SK-MEL-5 (cell line): ENCODE results near the gene MAML2. TPM values are rescaled to one million over a fixed set of nuclear protein-coding genes. Genes with fewer than 3 reads are reported as not detected.
"Not testable (repeated sequence)": the region's sequence is repeated elsewhere in the genome, so short reads cannot be mapped to it uniquely, and the experiment has no call there.

ENCODE experiments used
- DNase-seq: peaks from one replicate; pipeline ENCODE4 v3.0.0-alpha.2; 2016; ENCODE audit warnings: low read depth, low spot score
- in situ Hi-C: cut with HindIII; loops from 2 replicates; pipeline ENCODE4 v1.10.0; 2016; ENCODE audit warnings: low sequenced_read_pairs, high pct_unique_total_duplicates, low pct_unique_long_range_greater_than_20kb
- total RNA-seq: library from RNA; depleted of rRNA; stranded (reverse); fragments of >200 nt; shearing (Covaris generic); gene quantifications from 2 replicates; pipeline ENCODE4 v1.2.3, GENCODE V29; 2014

MAML2 gene
- total RNA-seq, 1 experiment from 2014 or later = 3.5 TPM

DNA sequence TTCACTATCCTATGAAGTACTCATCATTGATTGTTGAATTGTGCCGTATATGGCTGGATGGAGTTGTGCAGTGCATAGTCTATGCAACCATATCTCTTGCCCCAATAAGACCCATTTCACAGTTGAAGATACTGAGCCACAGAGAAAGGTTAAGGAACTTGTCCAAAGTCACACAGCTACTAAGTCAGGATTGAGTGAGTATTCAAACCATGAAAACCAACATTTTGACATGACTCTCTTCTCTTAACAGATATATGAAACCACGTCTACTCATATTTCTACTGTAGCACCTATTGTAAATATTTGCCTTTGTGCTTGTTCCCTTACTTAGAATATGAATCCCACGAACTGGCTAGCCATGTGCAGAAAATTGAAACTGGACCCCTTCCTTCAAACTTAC is 58.1 kb downstream of the MAML2 start:
- in situ Hi-C loops = no loop called here

DNA sequence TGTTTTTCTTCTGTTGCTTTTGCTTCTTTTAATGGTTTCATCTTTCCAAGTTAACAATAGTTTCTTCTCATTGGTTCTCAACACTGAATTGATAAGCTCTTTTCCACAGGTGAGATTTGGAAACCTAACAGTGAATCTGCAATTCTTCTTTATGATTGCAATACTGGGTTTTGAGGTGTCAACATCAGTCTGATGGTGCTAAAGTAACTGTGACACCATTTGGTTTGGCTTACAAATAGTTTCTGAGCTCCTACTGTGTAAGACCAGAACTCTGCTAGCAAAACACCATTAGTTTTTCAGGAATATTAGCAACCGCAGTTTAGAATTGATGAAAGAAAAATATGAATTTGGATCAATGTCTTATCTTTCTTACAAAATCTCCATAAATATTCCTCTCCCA is 58.6 kb downstream of the MAML2 start:
- no peak for DNase-seq
- in situ Hi-C loops = no loop called here

More for the DNA sequence above, 58.1 kb downstream of the MAML2 start:
- DNase-seq = no peak

DNA sequence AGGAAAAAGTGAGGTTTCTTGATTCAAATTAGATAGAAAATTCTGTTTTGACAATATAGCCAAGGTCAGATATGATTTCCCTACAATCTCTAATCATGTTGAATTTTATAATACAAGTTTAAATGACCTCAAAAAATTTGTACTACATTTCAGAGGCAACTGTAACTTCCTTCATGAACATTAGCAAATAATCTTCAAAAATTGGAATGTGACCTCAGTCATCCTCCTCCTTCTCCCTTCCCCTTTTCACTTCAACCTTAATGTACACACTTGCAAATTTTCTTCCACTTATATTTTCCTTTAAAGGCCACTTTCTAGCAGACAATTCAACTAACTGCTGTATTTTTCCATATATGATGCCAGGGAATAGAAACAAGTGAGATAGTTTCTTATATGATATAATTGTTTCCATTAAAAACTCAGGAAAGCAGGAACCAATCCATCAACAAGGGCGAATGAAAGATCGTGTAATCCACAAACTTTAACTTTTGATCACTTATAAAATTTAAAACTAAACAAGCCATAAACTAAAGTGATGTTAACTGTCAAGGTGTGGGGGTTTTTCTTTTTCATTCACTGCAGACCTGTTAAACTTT is 60.3 kb downstream of the MAML2 start:
- in situ Hi-C loops = no loop called here
- no peak for DNase-seq

DNA sequence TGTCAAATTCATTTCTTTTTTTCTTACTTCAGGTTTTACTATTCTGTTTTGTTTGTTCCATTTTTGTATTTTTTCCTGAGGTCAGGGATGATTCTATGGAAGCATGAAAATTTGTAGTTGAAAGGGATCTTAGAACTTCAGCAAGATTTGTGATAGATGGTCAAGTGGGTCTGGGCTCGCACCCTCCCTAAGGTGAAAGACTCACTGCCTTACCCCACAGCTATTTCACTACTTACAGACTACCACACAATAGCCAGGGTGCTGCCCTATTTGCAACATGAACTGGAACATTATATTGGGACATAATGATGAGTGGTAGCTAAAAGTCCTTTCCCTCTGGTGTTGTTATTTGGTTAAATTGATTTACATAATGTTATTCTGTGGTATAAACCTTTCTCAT is 62.6 kb downstream of the MAML2 start:
- in situ Hi-C loops = no loop called here

DNA sequence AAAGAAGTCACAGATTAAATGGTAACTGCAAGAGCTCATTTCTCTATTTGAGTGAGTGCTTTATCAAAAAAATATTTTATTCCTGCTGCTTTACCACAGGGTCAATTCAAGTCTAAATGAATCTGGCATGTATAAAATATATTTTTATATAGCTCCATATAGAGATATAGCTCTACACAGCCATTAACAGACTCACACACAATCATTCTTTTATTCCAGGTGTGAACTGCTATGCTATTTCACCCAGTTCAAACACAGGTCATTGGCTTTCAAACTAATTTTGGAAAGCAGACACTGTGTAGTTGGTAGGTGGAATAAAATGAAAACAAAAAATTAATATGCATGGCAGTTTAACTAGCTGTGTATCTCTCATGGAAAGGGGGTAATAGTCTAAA is 63.1 kb downstream of the MAML2 start:
- in situ Hi-C loops = no loop called here
- no peak for DNase-seq

More for the DNA sequence above, 62.6 kb downstream of the MAML2 start:
- no peak for DNase-seq

DNA sequence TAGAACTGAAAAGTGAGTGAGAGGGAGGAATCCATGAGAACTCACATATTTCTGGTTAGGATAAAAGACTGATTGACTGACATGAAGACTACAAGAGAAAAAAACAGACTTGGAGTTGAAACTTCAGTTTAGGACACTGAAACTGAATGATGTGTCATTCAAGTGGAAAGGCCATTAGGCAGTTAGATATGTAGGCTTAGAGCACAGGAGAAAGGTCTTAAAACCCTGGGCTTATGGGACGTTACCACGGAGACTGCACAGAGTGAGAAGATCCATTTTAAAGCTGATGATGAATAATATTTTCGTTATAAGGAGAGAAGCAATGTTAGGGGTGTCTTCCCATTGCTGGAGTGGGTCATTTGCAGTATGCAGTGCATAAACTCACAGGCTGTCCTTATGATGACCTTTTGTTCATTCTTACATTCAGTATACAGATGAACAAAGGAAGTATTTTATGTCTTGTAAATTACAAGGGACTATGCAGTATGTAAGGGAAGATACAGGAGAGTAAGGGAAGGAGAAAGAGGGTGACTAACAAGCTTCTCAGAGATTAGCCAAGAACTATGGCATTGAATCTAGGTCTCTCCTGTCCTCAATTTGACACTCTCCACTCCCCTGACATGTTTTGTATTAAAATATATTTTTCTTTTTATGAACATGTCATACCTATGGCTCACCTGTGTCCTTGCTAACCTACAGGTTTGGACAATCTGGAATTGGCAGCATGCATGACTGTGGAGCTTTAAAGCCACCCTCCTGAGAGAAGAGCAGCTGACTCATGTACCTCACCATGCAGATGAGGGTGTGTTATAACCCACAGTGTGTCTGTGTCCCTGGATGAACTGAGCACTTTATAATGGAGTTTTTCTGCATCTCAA is 63.7 kb downstream of the MAML2 start:
- peak; percentile 57 for DNase-seq
- in situ Hi-C loops = no loop called here

DNA sequence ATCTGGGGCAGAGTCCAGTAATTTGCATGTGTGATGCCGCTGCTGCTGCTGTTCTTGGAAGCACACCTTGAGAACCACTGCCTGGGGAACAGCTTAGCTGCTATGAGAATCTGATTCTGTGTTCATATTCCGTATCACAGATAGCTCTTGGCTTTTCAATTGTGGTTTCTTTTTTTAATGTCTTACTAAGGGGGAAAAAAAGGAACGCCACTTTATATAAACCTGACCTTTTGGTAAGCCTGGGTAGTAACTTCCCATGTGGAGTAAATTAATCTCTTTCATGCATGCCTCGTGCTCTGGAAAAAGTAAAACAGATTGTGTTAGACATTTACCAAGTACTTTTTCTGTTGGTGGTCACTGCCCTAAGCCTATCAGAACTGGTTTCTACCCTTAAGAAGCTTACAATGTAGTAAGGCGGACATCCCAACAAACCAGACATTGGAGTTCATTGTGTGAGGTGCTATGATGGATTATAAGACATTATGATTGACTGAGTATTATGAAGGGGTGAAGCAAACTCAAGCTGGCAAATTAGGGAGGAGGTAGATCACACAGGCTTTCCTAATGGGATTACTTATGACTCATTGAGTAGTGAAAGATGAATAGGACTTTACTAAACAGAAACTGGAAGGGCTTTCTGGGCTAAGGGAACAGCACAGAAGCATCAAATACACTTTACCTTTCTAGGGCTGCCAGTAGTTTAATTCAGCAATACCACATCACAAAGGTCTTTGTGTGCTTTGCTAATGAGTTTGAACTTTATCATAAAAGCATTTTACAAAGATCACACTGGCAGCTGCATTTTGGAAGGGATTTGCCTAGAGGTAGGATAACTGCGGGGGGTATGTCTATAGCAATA is 64.7 kb downstream of the MAML2 start:
- DNase-seq = peak; percentile 42
- in situ Hi-C loops = no loop called here

DNA sequence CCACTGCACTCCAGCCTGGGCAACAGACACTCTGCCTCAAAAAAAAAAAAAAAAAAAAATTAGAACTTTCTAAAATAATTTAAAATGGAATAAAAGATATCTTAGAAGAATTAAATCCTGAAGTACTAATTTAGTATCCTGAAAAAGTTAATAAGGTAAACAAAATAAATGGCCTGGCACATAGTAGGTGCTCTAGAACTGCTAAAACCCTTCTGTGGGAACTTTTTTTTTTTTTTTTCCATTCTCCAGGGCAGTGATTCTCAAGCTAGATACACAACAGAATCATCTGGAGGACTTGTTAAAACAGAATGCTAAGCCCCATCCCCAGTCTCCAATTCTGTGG is 65.3 kb downstream of the MAML2 start:
- DNase-seq = no peak
- in situ Hi-C loops = no loop called here

DNA sequence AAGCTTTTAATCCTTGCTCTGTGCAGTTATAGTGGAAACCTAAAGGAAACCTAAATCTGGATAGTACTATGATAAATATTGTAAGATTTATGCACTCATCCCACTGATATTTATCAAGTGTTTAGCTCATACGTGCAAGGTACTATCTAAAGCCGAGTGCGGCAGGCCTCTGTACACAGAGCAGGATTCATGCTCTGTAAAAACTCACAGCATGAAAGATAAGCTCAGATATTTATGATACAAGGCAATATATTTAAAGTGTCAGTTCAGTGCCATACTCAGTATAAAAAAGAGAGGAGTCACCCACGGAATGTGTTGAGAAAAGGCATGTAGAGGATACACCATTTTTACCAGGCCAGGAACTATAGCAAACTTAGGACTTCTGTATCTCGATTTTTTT is 66.2 kb downstream of the MAML2 start:
- in situ Hi-C loops = no loop called here
- no peak for DNase-seq

DNA sequence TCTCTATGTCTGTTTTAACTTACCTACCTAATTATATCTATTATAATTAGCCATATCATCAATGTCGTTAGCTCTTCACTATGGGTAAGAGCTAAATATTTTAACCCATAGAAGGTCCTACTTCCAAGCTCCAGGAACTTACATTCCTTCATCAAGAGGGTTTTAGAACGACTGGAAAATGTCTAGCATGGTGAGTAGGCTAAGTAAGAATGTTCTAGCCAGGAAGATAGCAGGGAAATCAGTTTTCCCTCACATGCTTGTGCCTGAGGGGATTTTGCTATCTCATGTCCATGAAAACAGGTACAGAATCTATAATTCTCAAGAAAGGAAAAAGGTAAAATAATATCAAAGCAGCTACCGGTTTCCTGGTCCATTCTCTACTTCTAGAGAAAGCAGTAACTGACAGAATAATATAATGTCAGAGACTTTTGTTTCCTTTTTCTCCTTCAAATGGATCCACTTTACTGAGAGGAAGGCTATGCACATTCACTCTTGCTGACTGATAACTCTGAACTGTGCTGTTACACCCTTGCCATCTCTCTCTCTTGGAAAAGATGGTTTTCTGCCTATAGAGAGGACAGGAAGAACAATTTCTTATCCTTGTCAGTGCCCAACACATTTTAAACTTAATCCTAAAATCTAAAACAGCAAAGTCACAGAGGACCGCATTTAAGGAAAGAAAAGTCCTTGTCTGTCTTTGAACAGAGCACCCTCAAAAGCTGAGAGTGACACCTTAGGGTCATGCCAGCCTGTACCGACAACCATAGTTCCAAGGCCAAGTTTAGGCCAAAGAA is 67.0 kb downstream of the MAML2 start:
- in situ Hi-C loops = no loop called here
- no peak for DNase-seq

DNA sequence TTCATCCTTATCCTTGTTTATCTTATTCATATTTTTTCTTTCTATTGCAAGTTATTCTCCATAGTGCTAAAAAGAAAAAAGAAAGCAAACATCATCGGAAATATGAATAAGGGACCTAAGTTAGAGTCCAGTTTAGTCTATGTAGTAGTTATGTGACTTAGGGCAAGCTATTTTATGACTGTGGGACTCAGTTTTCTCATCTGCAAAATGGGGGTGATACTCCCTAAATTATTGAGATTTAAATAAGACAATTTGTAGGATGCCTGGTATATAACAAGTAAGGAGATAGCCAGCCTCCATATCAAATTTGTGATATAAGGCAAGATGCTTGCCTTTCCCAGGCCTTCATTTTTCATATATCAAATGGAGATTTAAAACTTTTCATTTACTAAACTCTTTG is 69.5 kb downstream of the MAML2 start:
- in situ Hi-C loops = no loop called here
- no peak for DNase-seq

DNA sequence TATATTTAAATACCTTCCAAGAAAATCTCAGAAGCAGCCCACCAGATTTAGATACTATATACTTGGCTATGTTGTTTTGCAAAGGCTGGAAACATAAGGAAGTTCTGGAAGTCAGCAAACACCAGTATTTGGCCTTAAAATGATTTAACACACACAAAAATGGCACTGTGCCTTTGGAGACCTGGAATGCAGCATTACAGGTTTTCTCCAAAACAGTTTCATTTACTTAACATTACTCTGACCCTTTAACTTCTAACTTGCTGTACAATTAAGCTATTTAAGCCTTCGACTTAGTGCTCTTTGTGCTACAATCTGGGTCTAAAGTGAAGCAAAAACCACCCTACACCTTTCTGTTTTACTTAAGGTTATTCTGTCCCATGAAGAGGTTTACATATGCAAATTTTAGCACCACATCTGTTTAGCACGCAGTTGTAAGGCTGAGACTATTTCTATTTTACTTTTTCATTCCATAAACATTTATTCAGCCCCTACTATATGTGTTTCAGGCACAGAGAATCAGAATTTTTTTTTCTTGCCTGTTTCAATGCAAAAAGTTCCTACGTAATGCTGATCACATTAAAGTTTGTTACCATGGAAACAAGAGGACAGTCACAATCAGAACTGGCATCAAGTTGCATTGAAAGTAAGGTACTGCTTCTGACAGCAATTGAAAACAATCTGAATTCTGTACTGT is 70.3 kb downstream of the MAML2 start:
- in situ Hi-C loops = no loop called here
- DNase-seq = no peak

DNA sequence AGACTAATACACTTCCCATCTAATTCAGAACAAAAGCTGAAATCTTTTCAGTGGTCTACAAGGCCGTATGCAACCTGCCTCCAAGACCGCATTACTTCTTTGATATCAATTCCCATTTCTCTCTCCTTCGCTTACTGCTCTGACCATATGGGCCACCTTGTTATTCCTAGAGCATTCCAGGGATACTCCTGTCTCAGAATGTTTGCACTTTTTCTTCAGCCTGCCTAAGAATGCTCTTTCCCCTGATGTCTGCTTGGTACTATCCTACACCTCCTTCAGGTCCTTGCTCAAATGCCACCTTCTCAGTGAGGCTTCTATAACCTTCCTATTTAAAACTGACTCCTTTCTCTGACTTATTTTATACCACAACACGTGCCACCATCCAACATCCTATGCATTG is 71.2 kb downstream of the MAML2 start:
- DNase-seq = no peak
- in situ Hi-C loops = no loop called here

DNA sequence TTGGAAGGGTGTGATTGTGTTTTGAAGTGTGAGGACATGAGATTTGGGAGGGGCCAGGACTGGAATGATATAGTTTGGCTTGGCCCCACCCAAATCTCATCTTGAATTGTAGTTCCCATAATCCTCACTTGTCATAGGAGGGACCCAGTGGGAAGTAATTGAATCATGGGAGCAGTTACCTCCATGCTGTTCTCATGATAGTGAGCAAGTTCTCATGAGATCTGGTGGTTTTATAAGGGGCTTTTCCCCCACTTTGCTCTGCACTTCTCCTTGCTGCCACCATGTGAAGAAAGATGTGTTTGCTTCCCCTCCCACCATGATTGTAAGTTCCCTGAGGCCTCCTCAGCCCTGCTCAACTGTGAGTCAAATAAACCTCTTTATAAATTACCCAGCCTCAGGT is 71.6 kb downstream of the MAML2 start:
- DNase-seq, in situ Hi-C loops: not testable (repeated sequence)

DNA sequence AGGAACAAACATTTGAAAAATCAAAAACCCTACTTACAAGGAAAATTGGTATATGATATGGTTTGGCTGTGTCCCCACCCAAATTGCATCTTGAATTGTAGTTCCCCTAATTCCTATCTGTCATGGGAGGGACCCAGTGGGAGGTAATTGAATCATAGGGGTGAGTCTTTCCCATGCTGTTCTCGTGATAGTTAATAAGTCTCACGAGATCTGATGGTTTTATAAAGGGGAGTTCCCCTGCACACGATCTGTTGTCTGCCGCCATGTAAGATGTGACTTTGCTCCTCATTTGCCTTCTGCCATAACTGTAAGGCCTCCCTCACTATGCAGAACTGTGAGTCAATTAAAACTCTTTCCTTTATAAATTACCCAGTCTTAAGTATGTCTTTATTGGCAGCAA is 74.5 kb downstream of the MAML2 start:
- in situ Hi-C loops, DNase-seq: not testable (repeated sequence)

DNA sequence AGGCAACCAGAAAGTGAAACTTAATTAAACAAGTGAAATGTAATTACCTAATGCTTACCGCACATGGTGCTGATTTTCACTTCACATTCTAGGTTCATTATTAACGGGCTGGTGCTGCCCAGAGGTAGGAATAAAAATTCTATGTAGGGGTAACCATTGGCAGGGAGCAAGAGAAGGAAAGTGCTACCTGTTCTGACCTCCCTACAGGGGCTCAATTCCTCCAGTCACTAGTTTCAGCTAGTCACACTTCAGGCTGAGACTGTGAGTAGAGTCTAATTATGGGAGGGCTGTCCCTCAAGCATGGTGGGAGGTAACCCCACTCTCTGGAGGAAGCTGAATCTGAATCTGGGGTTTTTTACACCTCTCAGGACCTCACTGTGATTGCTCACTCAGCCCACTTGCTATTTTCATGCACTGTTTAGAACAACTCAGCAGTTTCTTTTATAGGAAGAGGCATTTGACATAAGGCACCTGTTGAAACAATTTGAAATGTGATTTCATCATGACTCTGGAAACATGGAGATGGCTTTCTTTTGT is 75.4 kb downstream of the MAML2 start:
- in situ Hi-C loops = no loop called here

DNA sequence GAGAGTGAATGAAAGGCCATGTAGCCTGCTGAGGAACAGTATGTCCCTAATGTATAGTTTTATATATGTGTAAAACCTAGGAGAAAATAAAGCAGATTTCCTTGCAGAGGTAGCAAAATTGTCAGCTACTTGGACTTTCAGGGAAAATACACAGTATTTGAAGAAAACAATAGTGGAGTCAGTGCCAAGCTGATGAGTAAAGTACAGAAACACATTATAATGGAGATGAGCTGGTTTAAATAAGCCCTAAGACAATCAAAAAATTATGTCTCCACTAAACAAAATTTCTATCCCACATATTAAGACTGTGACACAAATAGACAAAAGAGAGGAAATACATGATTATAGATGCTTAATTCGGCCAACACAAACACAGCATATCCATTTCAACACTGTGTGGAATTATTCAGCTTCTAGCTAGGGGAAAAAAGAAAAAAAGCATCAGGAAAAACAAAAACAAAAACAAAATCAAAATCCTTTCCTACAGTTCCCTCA is 75.9 kb downstream of the MAML2 start:
- in situ Hi-C loops = no loop called here
- no peak for DNase-seq

More for the DNA sequence above, 75.4 kb downstream of the MAML2 start:
- no peak for DNase-seq
